HepG2 (cell line): Measurements from ENCODE around the gene PKMYT1. TPM values are rescaled to one million over a fixed set of nuclear protein-coding genes. Genes with fewer than 3 reads are reported as not detected.
A peak's percentile ranks its signal among the peaks of the same experiment; 100 is the strongest.

Experiments used
- GABPB1 ChIP-seq: IDR thresholded peaks from 2 replicates; pipeline ENCODE4 v1.6.1; 2016; ENCODE audit warnings: mild to moderate bottlenecking, missing genetic modification reagents, moderate library complexity, missing compliant biosample characterization
- GATAD1 ChIP-seq: IDR thresholded peaks from 2 replicates; pipeline ENCODE4 v1.6.1; 2016; ENCODE audit warnings: missing genetic modification reagents, missing compliant biosample characterization
- HNRNPK ChIP-seq: fragments of 200-400 bp; formaldehyde crosslinking; IDR thresholded peaks from 2 replicates; pipeline ENCODE4 v1.6.1; 2018; ENCODE audit warnings: low read length, low read depth, moderate library complexity, mild to moderate bottlenecking; ENCODE audit not compliant: poor library complexity, severe bottlenecking
- HOXD1 ChIP-seq: sonication (generic); formaldehyde crosslinking; IDR thresholded peaks from 2 replicates; pipeline ENCODE4 v1.5.0; 2020; ENCODE audit warnings: missing genetic modification reagents
- NFYB ChIP-seq: sonication (generic); formaldehyde crosslinking; IDR thresholded peaks from 2 replicates; pipeline ENCODE4 v1.4.0; 2020; ENCODE audit warnings: missing genetic modification reagents
- PBX2 ChIP-seq: IDR thresholded peaks from 2 replicates; pipeline ENCODE4 v1.6.1; 2016; ENCODE audit warnings: control low read depth
- PREB ChIP-seq: sonication (generic); formaldehyde crosslinking; IDR thresholded peaks from 2 replicates; pipeline ENCODE4 v1.4.0; 2020; ENCODE audit warnings: missing genetic modification reagents
- SETDB1 ChIP-seq: sonication (generic); formaldehyde crosslinking; IDR thresholded peaks from 2 replicates; pipeline ENCODE4 v1.5.1; 2020; ENCODE audit warnings: missing genetic modification reagents, mild to moderate bottlenecking, borderline replicate concordance
- SMAD1 ChIP-seq: sonication (generic); formaldehyde crosslinking; IDR thresholded peaks from 2 replicates; pipeline ENCODE4 v1.4.0; 2020; ENCODE audit warnings: missing genetic modification reagents, low read depth, mild to moderate bottlenecking, borderline replicate concordance
- UBTF ChIP-seq: sonication (generic); formaldehyde crosslinking; IDR thresholded peaks from 2 replicates; pipeline ENCODE4 v1.4.0; 2020; ENCODE audit warnings: mild to moderate bottlenecking, missing genetic modification reagents
- YEATS2 ChIP-seq: sonication (generic); formaldehyde crosslinking; IDR thresholded peaks from 2 replicates; pipeline ENCODE4 v1.4.0; 2020; ENCODE audit warnings: missing genetic modification reagents, borderline replicate concordance
- ZNF280D ChIP-seq: sonication (generic); formaldehyde crosslinking; IDR thresholded peaks from 2 replicates; pipeline ENCODE4 v1.5.1; 2020; ENCODE audit warnings: mild to moderate bottlenecking, missing genetic modification reagents
- ZNF569 ChIP-seq: sonication (generic); formaldehyde crosslinking; IDR thresholded peaks from 2 replicates; pipeline ENCODE4 v1.5.0; 2020; ENCODE audit warnings: mild to moderate bottlenecking, missing genetic modification reagents, moderate library complexity, borderline replicate concordance
- ZNF574 ChIP-seq: sonication (generic); formaldehyde crosslinking; IDR thresholded peaks from 2 replicates; pipeline ENCODE4 v1.4.0; 2020; ENCODE audit warnings: missing genetic modification reagents
- ZNF883 ChIP-seq: sonication (generic); formaldehyde crosslinking; IDR thresholded peaks from 2 replicates; pipeline ENCODE4 v1.5.1; 2020; ENCODE audit warnings: mild to moderate bottlenecking, missing genetic modification reagents; ENCODE audit errors: not compliant biosample characterization
- polyA plus RNA-seq, 8 experiments: library from polyadenylated mRNA; depleted of rRNA in 3 of 8; stranded (reverse) in 7 of 8; unstranded in 1 of 8; fragments of >200 nt; fragmentation: Illumina TruSeq in 4 of 8; extraction: Trizol in 4 of 8; gene quantifications; 2 replicates each; pipeline versions ENCODE4 v1.2.1 to v1.2.3, GENCODE V29; 2011 to 2016; ENCODE audit warnings: low read depth in 4 of 8, missing spikeins in 1 of 8, mixed read lengths in 1 of 8; ENCODE audit not compliant: insufficient read depth in 1 of 8
- total RNA-seq, 5 experiments: library from RNA; depleted of rRNA; stranded (reverse); fragments of >200 nt; fragmentation: Illumina TruSeq; extraction: Trizol; gene quantifications; 2 replicates each; pipeline ENCODE4 v1.2.3, GENCODE V29; 2016; ENCODE audit warnings: low read depth in 1 of 5

The PKMYT1 gene
- total and polyA plus RNA-seq, 2 of the 13 experiments (the other 11 are each of a cell fraction or from before 2014, with no cell fraction given), result 7.0 to 27.8 TPM

- TF ChIP-seq YEATS2 (CRISPR knock-in tag), result peak; percentile 51; the same call in 1 of the 2 replicates
- peak; percentile 58 for TF ChIP-seq GATAD1 (CRISPR knock-in tag)
- TF ChIP-seq NFYB, result no peak
- TF ChIP-seq ZNF569 (CRISPR knock-in tag), result no peak
- TF ChIP-seq ZNF574 (CRISPR knock-in tag), result peak; percentile 75
- TF ChIP-seq ZNF280D (CRISPR knock-in tag), result 0 out of 2 replicates have a peak, but pooled peaks have one; percentile 34
- TF ChIP-seq GABPB1, result peak; percentile 90
- TF ChIP-seq SMAD1 (CRISPR knock-in tag), result no peak; the same call in 1 of the 2 replicates
- no peak for TF ChIP-seq SETDB1
- no peak for TF ChIP-seq HNRNPK
- TF ChIP-seq ZNF883 (CRISPR knock-in tag), result peak; percentile 22
- no peak for TF ChIP-seq PREB (CRISPR knock-in tag)
- TF ChIP-seq HOXD1, result peak; percentile 72
- TF ChIP-seq UBTF (CRISPR knock-in tag), result peak; percentile 82
- no peak for TF ChIP-seq PBX2 (CRISPR knock-in tag)
These were observed 40.6 kb upstream of the PKMYT1 start (continued) for GRCh38 chr16:3020604-3021448.
